ENCODE results near the gene THAP10.
"Not testable (repeated sequence)": the region's sequence is repeated elsewhere in the genome, so short reads cannot be mapped to it uniquely, and the experiment has no call there.

THAP10 gene

DNA sequence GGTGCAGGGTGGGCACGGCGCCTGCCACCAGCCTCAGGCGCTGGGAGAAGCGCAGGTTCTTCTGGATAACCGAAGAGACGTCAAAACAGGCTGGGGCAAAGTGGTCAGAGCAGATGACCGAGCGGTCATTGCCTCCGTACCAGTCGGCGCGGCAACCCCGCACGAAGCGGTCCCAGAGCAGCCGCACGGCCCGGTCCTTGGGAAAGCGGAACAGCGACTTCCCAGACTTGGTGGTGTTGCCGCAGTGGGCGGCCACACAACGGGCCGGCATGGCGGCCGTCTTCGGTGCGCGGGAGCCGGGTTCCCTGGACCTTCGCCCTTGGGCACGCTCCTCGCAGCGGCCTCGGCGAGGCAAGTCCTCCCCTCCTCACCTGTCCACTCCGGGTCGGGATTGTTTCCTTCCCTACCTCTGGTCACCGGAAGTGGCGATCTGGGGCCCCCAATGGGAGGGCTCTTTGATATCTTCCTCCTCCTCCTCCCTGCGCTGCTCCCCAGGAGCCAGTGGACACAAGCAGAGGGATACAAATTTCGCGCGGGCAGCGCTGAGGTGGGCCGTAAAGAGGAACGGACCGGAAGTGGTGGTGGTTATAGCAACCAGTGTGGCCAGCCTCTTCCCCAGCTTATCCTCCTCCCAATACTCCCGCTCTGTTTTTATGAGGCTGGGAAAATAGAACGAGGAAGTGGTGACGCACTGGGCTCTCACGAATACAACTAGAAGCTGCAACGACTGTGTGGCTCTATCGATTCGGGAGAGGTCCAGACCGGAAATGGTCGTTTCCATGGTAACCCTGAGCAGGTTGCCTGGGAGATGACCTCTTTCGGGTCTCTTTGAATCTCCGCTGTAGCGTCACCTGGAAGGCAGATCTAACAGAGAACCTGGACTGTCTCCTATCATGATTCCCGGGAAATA is at the start of gene THAP10, which contains the start of gene LRRC49:
Gene THAP10 (minus strand): TSS at position 432 of the 910 bp plus-strand sequence. CDS start 161 bp downstream, at position 271.
Gene LRRC49 (plus strand): TSS at position 825 of the 910 bp plus-strand sequence. CDS start 69 bp downstream, at position 894.
- DNase-seq = peak; percentile 25

DNA sequence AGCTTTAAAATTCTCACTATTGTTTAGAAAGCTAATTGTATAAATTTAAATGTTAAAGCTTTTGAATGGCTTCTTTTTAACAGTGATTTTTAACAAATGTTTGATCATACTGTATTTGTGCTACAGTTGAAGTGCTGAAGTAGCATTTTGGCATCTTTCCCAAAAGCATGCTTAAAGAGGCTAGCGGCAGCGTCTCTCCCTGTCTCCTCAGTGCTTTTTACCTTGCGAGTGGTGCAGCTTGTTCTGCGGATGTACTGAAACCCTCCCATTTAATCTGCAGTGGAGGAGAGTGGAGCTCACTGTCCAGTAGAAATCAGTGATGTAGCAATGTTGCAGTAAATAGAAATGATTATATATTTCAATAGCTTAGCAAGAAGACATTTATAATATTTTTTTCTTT is 44.1 kb upstream of the THAP10 start:
- no peak for DNase-seq

DNA sequence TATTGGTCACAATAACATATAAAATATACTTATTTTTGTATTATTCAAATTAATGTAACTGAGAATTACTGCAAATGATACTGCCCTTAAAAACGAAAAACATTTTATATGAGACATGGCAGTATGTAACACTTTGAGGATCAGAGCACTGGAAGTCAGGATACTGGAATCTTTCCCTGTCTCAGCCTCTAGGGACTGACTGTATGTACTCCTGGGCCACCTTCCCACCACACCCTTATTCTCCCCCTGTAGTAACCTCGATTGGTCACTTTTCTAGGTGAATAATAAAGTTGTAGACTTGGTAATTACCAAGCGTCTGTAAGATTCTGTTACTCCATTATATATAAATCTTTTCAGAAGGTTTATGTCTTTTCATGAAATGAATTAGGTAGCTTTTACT is 43.4 kb upstream of the THAP10 start:
- no peak for DNase-seq

DNA sequence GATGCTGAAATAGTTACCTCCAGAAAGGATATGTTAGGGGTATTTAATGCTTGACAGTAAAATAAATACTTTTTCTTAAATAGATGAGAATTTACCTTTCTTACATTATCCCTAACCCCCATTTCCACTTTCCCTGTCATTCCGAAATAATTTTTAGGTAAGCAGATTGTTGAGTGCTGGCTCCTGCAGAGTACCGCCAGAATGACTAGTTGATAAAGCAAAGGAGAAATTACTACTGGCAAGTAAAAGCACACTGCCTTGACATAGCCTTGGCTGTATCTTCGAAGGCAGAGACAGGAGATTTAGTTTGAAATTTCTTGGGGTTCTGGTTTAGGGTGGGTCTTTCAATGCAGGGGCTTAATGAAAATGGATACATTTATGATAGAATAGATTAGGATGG is 41.2 kb upstream of the THAP10 start:
- DNase-seq = no peak

DNA sequence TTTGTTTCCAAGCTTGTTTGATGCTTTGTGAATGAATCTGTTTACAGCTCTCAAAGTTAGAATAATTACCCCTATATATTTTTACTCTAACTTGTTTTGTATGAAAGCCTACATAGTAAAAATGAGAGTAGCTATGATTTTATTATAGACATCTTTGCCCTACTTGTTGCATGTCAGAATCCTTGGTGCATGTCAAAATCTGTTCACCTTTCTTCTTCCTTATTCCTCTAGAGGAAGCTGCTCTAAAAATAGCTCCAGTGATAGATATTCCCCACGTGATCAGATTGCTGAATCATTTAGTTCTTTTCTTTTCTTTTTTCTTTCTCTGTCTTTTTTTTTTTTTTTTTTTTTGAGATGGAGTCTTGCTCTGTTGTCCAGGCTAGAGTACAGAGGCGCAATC is 40.2 kb upstream of the THAP10 start:
- no peak for DNase-seq

DNA sequence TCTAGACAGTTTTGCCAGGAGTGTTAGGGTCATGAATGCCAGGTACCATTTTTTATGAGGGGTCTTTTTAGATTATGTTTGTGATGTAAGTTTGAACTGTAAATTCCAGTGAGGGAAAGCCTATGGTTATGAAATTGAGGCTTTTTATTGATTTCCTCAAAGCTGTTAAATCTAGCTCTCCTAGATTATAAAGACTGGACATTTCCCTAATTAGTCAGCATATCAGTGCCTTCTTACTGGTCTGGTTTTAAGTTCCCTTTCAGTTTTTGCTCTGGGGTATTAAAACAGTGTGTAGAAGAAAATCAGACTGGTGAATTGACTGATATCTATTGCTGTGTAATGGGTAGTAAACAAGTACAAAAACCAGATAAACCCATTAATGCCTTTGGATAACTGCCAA is 39.6 kb upstream of the THAP10 start:
- DNase-seq = no peak

DNA sequence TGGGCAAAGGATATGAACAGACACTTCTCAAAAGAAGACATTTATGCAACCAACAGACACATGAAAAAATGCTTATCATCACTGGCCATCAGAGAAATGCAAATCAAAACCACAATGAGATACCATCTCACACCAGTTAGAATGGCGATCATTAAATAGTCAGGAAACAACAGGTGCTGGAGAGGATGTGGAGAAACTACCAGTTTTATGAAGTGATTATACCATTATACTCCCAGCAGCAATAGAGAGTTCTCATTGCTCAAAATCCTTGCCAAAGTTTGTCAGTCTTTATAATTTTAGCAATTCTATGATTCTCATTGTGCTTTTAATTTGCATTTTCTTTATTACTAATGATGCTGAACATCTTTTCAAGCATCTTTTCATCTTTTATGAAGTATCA is 34.7 kb upstream of the THAP10 start:
- DNase-seq = not testable (repeated sequence)

DNA sequence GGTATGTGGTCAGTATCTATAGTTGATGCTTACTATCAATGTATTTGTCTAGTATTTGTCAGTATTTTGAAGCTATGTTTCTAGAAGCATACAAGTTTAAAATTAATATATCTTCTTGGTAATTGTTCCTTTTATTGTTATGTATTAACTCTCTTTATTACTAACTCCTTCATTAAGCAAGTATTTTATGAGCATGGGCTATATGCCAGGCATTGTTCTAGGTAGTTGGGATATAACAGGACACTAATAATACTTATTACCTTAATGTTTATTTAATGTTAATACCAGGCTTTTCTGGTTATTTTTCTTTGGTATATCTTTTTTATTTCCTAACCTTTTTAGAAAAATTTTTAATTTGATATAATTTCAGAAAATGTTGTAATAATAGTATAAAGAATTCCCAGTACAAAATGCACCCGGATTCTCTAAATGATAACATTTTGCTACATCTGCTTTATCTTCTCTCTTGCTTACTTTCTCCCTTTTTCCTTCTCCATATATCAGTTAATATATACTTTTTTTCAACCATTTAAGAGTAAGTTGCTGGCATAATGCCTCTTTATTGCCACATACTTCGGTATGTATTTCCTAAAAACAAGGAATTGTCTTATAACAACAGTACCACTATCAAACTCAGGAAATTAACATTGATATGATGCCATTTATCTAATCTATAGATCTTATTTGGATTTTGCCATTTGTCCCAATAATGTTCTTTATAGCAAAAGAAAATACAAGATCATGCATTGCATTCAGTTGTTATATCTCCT is 31.3 kb upstream of the THAP10 start:
- DNase-seq = no peak

DNA sequence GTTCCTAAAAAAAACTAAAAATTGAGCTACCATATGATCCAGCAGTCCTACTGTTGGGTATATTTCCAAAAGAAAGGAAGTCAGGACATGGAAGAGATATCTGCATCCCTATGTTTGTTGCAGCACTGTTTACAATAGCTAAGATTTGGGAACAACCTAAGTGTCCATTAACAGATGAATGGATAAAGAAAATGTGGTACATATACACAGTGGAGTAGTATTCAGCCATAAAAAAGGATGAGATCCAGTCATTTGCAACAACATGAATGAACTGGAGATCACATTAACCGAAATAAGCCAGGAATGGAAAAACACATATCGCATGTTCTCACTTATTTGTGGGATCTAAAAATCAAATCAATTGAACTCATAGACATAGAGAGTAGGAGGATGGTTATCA is 29.9 kb upstream of the THAP10 start:
- no peak for DNase-seq

DNA sequence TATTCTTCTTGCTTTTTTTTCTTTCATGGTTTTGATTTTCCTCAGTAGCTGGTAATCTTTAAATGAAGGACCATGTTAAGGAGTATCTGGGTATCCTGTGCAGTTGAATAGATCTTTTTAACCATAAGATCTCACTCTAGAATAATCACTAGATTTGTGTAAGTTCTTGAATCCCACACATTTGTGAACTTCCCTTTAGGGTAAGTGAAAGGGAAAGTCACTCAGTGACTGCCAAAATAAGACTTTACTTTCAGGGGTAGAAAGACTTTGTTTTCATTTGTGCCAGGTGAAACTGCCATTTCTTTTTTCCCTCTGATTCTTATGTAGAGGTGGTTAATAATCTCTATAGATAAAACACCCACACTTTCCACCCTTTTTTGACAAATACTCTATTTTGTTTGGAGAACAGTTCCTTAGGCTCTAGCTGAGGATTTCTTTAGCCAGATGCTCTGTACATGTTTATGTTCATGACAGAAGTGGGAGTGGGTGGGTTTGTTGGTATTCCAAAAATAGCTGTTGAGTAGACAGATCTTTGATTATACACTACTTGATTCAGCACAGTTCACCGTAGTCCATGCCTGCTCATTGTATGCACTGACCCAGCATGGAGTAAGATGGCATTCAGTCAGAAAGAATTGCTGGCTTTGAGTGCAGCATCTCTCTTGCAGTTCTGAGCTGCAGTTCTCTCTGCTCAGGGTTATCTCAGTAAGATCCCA is 28.9 kb upstream of the THAP10 start:
- no peak for DNase-seq

DNA sequence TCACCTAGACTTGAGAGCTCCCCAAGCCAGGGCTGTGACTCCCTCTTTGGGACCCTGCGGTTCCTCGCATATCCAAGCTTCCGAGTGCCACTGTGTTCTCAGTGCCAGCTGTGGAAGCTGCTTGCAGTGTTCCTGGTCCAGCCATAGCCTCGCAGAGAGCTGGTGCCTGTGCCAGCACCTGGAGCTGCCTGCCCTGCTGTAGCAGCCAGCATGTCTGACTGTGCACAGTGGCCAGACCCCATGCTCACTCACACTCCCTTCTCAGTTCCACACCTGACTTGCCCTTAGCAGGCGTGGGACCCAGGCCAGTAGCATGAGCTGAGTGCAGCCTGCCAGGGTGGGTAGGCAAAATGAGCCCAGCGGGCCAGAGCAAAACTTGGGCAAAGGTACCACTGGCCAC is 25.7 kb upstream of the THAP10 start:
- DNase-seq = no peak

DNA sequence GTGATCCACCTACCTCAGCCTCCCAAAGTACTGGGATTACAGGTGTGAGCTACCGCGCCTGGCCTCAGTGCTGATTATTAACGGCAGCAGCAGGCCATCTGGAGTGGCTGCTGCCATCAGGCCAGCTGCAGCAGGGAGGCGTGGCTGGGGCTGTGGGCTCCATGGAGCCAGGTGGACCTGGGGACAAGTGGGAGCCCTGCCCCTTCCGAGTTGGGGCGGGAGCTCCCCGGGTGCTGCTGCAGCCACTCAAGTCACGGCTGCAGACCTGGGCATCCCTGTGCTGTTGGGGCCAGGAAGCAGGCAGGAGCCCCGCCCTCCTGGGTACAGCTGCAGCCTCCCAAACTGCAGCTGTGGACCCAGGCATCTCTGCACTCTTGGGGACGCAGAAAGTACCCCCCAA is 24.3 kb upstream of the THAP10 start:
- DNase-seq = no peak

DNA sequence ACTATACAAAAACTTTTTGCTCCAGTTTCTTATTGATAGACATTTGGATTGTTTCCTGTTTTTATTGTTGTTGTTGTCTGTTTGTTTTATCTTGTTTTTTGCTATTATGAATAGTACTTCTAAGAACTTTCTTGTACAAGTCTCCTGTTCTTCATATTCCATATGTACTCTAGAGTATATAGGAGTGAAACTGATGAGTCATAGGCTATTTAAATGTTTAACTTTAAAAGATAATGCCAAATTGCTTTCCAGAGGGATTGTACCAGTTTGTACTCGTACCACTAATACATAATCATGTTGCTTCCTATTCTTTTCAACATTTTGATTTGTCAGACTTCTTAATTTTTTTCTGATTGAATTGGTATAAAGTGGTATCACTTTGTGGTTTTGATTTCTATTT is 20.0 kb upstream of the THAP10 start:
- DNase-seq = no peak

DNA sequence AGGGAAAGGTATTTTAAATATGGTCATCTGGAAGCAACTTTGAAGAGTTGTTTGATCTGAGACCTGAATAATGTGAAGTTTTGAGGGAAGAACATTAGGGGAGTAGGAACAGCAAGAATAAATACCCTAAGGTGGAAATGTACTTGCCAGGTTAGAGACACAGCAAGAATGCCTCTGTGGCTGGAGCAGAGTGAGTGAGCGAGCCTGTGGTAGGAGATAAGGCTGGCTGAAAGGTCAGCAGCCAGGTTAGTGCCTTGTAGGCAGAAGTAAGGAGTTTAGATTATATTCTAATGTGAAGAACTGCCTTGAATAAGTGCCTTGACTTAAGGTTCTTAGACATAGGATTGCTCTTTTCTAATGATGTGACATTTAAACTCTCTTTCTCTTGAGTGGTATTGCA is 18.7 kb upstream of the THAP10 start:
- no peak for DNase-seq

DNA sequence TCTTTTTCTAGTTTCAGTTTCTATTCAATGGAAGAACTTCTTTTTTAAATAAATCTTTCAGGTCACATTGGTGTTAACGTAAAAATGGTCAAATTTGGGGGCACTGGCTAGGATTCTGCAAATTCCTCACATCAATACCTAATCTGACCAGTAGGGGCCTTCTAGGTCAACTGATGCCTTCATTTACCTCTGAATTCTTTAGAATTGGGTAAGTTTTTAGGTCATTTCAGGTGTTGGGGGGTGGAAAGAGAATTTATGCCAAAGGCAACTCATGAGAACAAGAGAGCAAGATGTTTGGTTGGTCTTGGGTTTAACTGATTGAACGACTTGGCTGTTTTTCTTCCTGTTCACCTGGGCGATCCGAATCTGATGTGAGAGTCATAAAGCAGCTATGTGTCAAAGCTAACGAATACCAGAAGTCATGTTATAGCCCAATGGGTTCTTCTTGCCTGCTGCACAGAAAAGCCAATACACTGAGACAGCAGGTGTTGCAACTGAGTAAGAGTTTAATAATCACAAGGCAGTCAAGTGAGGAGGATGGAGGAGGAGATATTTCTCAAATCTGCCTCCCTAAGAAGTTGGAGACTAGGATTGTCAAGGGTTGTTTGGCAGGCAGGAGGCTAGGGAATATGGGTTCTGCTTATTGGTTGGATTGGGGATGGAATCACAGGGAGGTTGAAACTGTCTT is 15.7 kb upstream of the THAP10 start:
- no peak for DNase-seq

DNA sequence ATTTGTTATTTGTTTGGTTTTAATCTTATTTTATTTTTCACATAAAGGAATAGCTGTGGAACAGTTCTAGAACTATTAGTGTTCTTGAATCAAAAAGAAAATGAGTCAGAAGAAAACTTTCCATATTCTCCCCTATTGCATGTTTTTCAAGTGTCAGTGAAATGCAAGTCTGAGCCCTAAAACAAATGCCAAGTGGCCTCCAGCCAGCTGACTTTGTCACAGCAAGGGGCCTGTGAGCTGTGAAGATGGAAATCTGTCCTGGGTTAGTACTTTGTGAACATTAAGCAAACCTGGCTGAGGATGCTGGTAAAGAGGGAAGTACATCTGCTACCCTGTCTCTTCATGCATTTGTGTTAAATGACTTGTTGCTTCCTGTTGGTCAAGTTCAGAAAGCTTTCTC is 14.6 kb upstream of the THAP10 start:
- no peak for DNase-seq

DNA sequence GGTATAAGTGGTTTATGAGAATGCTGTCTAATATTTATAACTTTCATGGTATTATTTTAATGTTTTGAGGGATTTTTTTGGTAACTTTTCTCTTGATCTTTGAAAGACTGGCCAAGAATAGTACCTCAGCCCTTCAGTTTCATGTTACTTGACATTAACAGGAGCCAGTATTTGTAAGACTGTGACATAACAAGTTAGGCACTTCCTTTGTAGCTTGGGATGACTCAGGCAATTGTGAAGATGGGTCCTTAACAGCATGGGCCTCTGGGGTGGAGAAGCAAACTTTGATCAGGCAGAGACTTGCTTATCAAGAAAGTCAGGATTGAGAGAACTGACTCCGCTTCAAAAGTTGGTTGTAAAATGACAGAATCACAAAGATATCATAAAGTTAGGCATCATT is 9.9 kb upstream of the THAP10 start:
- no peak for DNase-seq

DNA sequence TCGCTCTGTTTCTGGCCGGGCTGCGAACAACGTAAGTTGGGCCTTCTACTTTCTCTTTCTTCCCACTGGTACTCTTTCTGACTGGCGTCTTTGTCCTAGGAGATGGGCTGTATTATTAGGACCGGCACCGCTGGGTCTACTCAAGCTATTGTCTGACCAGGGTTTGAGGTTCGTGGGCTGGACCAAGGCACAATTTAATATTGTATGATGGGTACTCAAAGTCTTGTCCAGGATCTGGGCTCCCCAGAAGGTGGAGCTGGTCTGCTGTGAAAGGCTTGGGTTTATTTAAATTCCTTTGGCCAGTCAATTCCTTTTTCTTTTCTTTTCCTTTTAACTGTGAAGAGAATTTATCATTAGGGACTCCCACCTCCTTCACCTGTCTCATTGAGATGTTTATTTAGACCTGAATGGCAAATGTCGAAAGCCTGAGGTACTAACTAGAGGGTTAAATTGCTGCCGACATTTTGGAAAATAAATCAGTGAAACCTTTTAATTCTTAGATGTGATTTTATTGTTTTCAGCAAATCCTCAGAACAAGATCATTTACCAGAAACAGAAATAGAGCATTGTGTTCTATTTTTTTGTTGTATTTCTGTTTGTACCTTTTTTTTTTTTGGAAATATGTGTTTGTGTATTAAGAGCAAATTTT is 803 bp upstream of the THAP10 start:
- no peak for DNase-seq

DNA sequence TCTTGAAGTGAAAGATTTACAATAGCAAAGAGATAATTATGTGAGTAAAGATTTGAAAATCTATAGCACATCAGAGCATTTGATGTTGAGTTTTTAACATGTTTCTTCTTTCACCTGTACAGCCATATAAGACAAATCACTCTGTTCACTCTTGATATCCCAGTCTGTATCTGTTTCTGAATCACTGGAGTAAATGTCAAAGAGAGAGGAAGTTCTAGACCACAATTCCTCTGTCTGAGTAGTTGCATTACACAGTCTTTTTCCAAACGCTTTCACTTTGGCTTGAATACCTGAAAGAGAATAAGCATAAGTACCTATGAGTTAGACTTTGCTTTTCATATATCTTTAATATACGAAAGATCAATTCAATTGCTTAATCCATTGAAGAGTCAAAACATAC is 9.9 kb downstream of the THAP10 start:
- no peak for DNase-seq

DNA sequence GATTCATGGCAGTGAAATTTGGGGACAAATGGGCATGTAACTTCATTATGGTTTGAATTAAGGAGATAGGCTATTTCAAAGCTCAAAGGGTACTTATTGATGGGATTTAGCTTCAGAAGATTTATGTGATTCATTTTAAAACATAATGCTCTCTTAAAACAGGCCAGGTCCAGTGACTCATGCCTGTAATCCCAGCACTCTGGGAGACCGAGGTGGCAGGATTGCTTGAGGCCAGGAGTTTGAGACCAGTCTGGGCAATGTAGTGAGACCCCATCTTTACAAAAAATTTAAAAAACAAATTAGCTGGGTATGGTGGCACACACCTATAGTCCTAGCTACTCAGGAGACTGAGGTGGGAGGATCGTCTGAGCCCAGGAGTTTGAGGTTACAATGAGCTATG is 11.5 kb downstream of the THAP10 start:
- DNase-seq = no peak

DNA sequence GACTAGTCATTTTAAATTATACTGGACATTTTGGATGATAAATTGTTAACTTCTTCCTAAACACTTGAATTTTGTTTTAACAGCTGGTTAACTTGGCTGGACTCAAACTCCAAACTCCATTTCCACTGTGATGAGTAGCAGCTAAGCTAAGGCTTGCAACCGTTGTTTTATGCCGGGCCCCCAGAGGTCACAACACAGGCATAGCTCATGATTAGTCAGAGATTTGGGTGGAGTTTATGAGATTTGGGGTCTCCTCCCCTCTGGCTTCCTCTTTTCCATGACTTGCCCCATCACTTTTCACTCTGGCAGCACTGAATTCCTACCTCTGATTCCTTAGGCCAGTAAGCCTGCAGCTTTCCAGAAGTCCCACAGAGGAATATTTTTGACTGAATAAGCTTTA is 12.8 kb downstream of the THAP10 start:
- DNase-seq = no peak

DNA sequence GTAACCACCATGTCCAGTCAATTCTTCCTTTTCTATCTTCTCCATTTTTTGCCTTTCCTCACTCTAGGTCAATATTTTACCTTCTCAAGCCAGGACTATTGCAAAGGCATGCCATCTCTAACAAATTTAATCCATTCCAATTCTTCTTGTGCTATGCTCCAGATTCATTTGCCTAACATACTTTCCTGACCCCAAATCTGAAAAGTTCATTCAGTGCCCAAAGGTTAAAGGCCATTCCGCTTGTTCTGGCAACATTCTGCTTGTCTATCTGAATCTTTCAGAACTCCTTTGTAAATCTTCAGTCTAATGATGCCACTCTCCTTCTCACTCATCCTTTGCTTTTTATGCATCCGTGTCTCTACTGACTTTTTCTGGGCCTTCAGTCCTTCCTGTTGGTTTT is 15.6 kb downstream of the THAP10 start:
- no peak for DNase-seq

Measured in stimulated activated naive CD4-positive, alpha-beta T cell treated with Interleukin-2 at 50 U/mL for 16 hours (primary cell).